ENCODE results near the gene TAF4.

The TAF4 gene

GRCh38 chr20:61940976-61941720 is 124.5 kb downstream of the TAF4 start:
- Mint-ChIP-seq H3K27me3 (peaks cover 6% of the 10 kb centered on the region), H3K36me3 (no peaks in the 10 kb centered on the region), H3K4me3 (no peak overlapping the region), H3K27ac (no peak overlapping the region), H3K4me1 (no peaks in the 10 kb centered on the region), H3K9me3 (no peaks in the 10 kb centered on the region)
- no peak for DNase-seq (ENCODE audit: low spot score in 2 of 2)
- ATAC-seq (ENCODE audit: low read depth) = no peak

GRCh38 chr20:61940491-61940890 is 125.2 kb downstream of the TAF4 start:
- no peak overlapping the region for H3K27ac Mint-ChIP-seq
- H3K4me1 Mint-ChIP-seq = no peaks in the 10 kb centered on the region
- peaks cover 6% of the 10 kb centered on the region for H3K27me3 Mint-ChIP-seq
- H3K4me3 Mint-ChIP-seq = no peak overlapping the region
- ATAC-seq (ENCODE audit: low read depth) (no peak), DNase-seq (ENCODE audit: low spot score in 2 of 2) (no peak)
- H3K9me3 Mint-ChIP-seq = no peaks in the 10 kb centered on the region
- H3K36me3 Mint-ChIP-seq = no peaks in the 10 kb centered on the region

GRCh38 chr20:61939691-61940360 is 125.9 kb downstream of the TAF4 start:
- no peak for DNase-seq (ENCODE audit: low spot score in 2 of 2)
- Mint-ChIP-seq H3K27me3 (peaks cover 8% of the 10 kb centered on the region), H3K27ac (no peak overlapping the region), H3K9me3 (no peaks in the 10 kb centered on the region), H3K36me3 (no peaks in the 10 kb centered on the region), H3K4me3 (no peak overlapping the region), H3K4me1 (no peaks in the 10 kb centered on the region)
- ATAC-seq (ENCODE audit: low read depth) = no peak

GRCh38 chr20:61938839-61939690 is 126.6 kb downstream of the TAF4 start:
- Mint-ChIP-seq H3K4me3 (no peak overlapping the region), H3K36me3 (no peaks in the 10 kb centered on the region), H3K4me1 (no peaks in the 10 kb centered on the region), H3K9me3 (no peaks in the 10 kb centered on the region), H3K27ac (no peak overlapping the region), H3K27me3 (peaks cover 9% of the 10 kb centered on the region)
- DNase-seq (ENCODE audit: low spot score in 2 of 2) (no peak), ATAC-seq (ENCODE audit: low read depth) (no peak)

GRCh38 chr20:61937963-61938838 is 127.5 kb downstream of the TAF4 start:
- H3K4me1 Mint-ChIP-seq = no peaks in the 10 kb centered on the region
- no peaks in the 10 kb centered on the region for H3K36me3 Mint-ChIP-seq
- H3K27me3 Mint-ChIP-seq = peaks cover 9% of the 10 kb centered on the region
- DNase-seq (ENCODE audit: low spot score in 2 of 2) = no peak
- H3K9me3 Mint-ChIP-seq = no peaks in the 10 kb centered on the region
- no peak overlapping the region for H3K27ac Mint-ChIP-seq
- ATAC-seq (ENCODE audit: low read depth) = no peak
- H3K4me3 Mint-ChIP-seq = no peak overlapping the region

- no peaks in the 10 kb centered on the region for H3K9me3 Mint-ChIP-seq
- ATAC-seq (ENCODE audit: low read depth) (no peak), DNase-seq (ENCODE audit: low spot score in 2 of 2) (no peak)
- H3K36me3 Mint-ChIP-seq = no peaks in the 10 kb centered on the region
- H3K27ac Mint-ChIP-seq = no peak overlapping the region
- no peaks in the 10 kb centered on the region for H3K4me1 Mint-ChIP-seq
- peaks cover 13% of the 10 kb centered on the region for H3K27me3 Mint-ChIP-seq
- no peak overlapping the region for H3K4me3 Mint-ChIP-seq
Observed at GRCh38 chr20:61937146-61937962, 128.3 kb downstream of the TAF4 start.

GRCh38 chr20:61936701-61937131 is 129.0 kb downstream of the TAF4 start:
- ATAC-seq (ENCODE audit: low read depth) (no peak), DNase-seq (ENCODE audit: low spot score in 2 of 2) (no peak)
- Mint-ChIP-seq H3K9me3 (no peaks in the 10 kb centered on the region), H3K4me1 (no peaks in the 10 kb centered on the region), H3K27me3 (peaks cover 13% of the 10 kb centered on the region), H3K27ac (no peak overlapping the region), H3K4me3 (no peak overlapping the region), H3K36me3 (no peaks in the 10 kb centered on the region)

GRCh38 chr20:61935926-61936700 is 129.6 kb downstream of the TAF4 start:
- DNase-seq (ENCODE audit: low spot score in 2 of 2) (no peak), ATAC-seq (ENCODE audit: low read depth) (no peak)
- Mint-ChIP-seq H3K4me1 (no peaks in the 10 kb centered on the region), H3K9me3 (no peaks in the 10 kb centered on the region), H3K4me3 (no peak overlapping the region), H3K27me3 (peaks cover 13% of the 10 kb centered on the region), H3K27ac (no peak overlapping the region), H3K36me3 (no peaks in the 10 kb centered on the region)

GRCh38 chr20:61934716-61935530 is 130.8 kb downstream of the TAF4 start:
- H3K4me3 Mint-ChIP-seq = no peak overlapping the region
- H3K27me3 Mint-ChIP-seq = peaks cover 13% of the 10 kb centered on the region
- DNase-seq (ENCODE audit: low spot score in 2 of 2) (no peak), ATAC-seq (ENCODE audit: low read depth) (no peak)
- no peaks in the 10 kb centered on the region for H3K9me3 Mint-ChIP-seq
- H3K4me1 Mint-ChIP-seq = no peaks in the 10 kb centered on the region
- no peaks in the 10 kb centered on the region for H3K36me3 Mint-ChIP-seq
- no peak overlapping the region for H3K27ac Mint-ChIP-seq

- H3K4me1 Mint-ChIP-seq = no peaks in the 10 kb centered on the region
- no peak for DNase-seq (ENCODE audit: low spot score in 2 of 2)
- no peaks in the 10 kb centered on the region for H3K36me3 Mint-ChIP-seq
- ATAC-seq (ENCODE audit: low read depth) = no peak
- H3K4me3 Mint-ChIP-seq = no peak overlapping the region
- H3K27me3 Mint-ChIP-seq = peaks cover 13% of the 10 kb centered on the region
- no peak overlapping the region for H3K27ac Mint-ChIP-seq
- H3K9me3 Mint-ChIP-seq = no peaks in the 10 kb centered on the region
Observed at GRCh38 chr20:61933951-61934715, 131.5 kb downstream of the TAF4 start.

GRCh38 chr20:61933481-61933950 is 132.2 kb downstream of the TAF4 start:
- no peaks in the 10 kb centered on the region for H3K4me1 Mint-ChIP-seq
- H3K27ac Mint-ChIP-seq = no peak overlapping the region
- DNase-seq (ENCODE audit: low spot score in 2 of 2) = no peak
- peaks cover 13% of the 10 kb centered on the region for H3K27me3 Mint-ChIP-seq
- ATAC-seq (ENCODE audit: low read depth) = no peak
- H3K9me3 Mint-ChIP-seq = no peaks in the 10 kb centered on the region
- no peaks in the 10 kb centered on the region for H3K36me3 Mint-ChIP-seq
- no peak overlapping the region for H3K4me3 Mint-ChIP-seq
